C4-2B (cell line): ENCODE data around the gene CD200R1L.

Experiments
- CTCF ChIP-seq: fragments of 450-650 bp; conservative IDR thresholded peaks from 2 replicates; pipeline ENCODE4 v1.5.1; 2017; ENCODE audit warnings: mild to moderate bottlenecking
- ZFX ChIP-seq: fragments of 450-650 bp; IDR thresholded peaks from 2 replicates; pipeline ENCODE4 v1.6.1; 2017

- no peak for TF ChIP-seq CTCF
- TF ChIP-seq ZFX, result no peak
Measured at GRCh38 chr3:112811131-112811884, 35.4 kb downstream of the CD200R1L start.
